Right renal cortex interstitium (tissue), 3 donors: ENCODE results near the gene METAP1D. TPM values are rescaled to one million over a fixed set of nuclear protein-coding genes. Genes with fewer than 3 reads are reported as not detected.

Experiments used
- DNase-seq, 3 donors: peaks; one replicate each; pipeline ENCODE4 v3.0.0-alpha.2; 2013; ENCODE audit warnings: low read depth in 3 of 3, low spot score in 2 of 3
- polyA plus RNA-seq, 3 donors: library from polyadenylated mRNA; unstranded; fragments of 120-200 nt; gene quantifications; one replicate each; pipeline ENCODE4 v1.2.1, GENCODE V29; 2013; ENCODE audit not compliant: insufficient read length in 3 of 3

Gene METAP1D
- polyA plus RNA-seq, 3 donors: 11.6 to 11.9 (median 11.7) TPM

DNA sequence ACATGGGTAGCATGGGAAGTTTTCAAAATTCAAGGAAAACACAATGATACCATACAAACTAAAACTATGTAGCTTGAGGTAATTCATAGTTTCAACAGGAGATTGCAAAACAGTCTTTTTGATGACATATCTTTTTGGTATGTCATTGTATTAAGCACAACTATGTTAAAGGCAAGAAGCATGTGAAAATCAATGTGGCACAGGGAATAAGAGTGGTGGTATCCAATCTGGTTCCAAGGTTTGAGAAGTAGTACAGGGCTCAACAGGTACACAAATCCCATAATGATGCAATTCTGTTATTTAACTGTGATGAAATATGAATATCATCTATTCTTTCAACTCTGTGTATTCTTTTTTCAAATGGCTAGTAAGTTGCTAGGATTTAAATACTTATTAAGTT is 119.3 kb downstream of the METAP1D start:
- DNase-seq: no peak

- DNase-seq: no peak
These were observed 120.4 kb downstream of the METAP1D start for GRCh38 chr2:172120118-172120517.

- no peak for DNase-seq
These were observed 128.7 kb downstream of the METAP1D start for GRCh38 chr2:172128484-172128883.

DNA sequence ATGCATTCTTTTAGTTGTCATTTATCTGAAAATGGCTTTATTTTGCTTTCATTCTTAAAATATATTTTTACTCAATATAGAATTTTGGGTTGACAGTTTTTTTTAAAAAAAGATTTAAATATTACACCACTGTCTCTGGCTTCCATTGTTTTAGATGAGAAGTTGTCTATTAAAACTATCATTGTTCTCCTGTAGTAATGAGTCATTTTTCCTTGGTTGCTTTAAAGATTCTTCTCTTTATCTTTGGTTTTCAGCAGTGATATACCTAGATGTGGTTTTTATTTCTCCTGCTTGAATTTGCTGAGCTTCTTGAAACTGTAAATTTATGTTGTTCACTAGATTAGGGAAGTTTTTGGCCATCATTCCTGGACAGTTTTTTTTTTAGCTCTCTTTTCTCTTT is 129.7 kb downstream of the METAP1D start:
- DNase-seq: no peak

Other genes starting within 250 kb of the METAP1D start
- gene SLC25A12, start 105.7 kb upstream of the METAP1D start, polyA plus RNA-seq: 10 to 100 TPM; 24.3 to 27.6 (median 26.4) TPM
- gene HAT1, start 77.5 kb upstream of the METAP1D start, polyA plus RNA-seq: 10 to 100 TPM; 69.9 to 79.4 (median 79.1) TPM
- gene DLX1, start 85.6 kb downstream of the METAP1D start, polyA plus RNA-seq: under 1 TPM in 2 of 3 donors, not detected in 1; 0.12 to 0.16 TPM
- under 1 TPM in 1 of 3 donors, not detected in 2; 0.08 TPM for gene DLX2, start 102.9 kb downstream of the METAP1D start, polyA plus RNA-seq